ENCODE measurements around the gene PLAGL2. TPM values are rescaled to one million over a fixed set of nuclear protein-coding genes. Genes with fewer than 3 reads are reported as not detected.

Gene PLAGL2
- total RNA-seq, 1 experiment from 2014 or later = 30.5 TPM

GRCh38 chr20:32152421-32153155, 55.0 kb downstream of the PLAGL2 start:
- Histone ChIP-seq H3K4me2 (ENCODE audit: low read depth, low read length, poor library complexity, severe bottlenecking) (no peak overlapping the region), H3K4me1 (ENCODE audit: low read length) (no peaks in the 10 kb centered on the region), H4K20me1 (ENCODE audit: insufficient read depth, low read depth, low read length) (no peaks in the 10 kb centered on the region), H3K27ac (ENCODE audit: low read length) (no peak overlapping the region), H3K9ac (ENCODE audit: low read length) (no peak overlapping the region), H3K27me3 (ENCODE audit: low read length) (no peaks in the 10 kb centered on the region), H3K9me3 (ENCODE audit: low read length) (no peaks in the 10 kb centered on the region), H3K4me3 (ENCODE audit: low read length) (no peak overlapping the region), H3K36me3 (ENCODE audit: insufficient read depth, low read length) (peaks cover 13% of the 10 kb centered on the region; the same call in 1 of the 2 replicates), H2AFZ (ENCODE audit: low read length) (no peak overlapping the region), H3K9me2 (replicated peaks; ENCODE audit: insufficient read depth, low read length) (no peaks in the 10 kb centered on the region), H3K79me2 (ENCODE audit: low read length) (no peaks in the 10 kb centered on the region)
- no peak for DNase-seq

GRCh38 chr20:32150291-32150848, 57.2 kb downstream of the PLAGL2 start:
- Histone ChIP-seq H3K36me3 (ENCODE audit: insufficient read depth, low read length) (peaks cover 13% of the 10 kb centered on the region; the same call in 1 of the 2 replicates), H3K9me2 (replicated peaks; ENCODE audit: insufficient read depth, low read length) (no peaks in the 10 kb centered on the region), H3K27me3 (ENCODE audit: low read length) (no peaks in the 10 kb centered on the region), H2AFZ (ENCODE audit: low read length) (no peak overlapping the region), H3K4me3 (ENCODE audit: low read length) (no peak overlapping the region), H3K4me1 (ENCODE audit: low read length) (no peaks in the 10 kb centered on the region), H3K79me2 (ENCODE audit: low read length) (no peaks in the 10 kb centered on the region), H3K27ac (ENCODE audit: low read length) (no peak overlapping the region), H3K9me3 (ENCODE audit: low read length) (no peaks in the 10 kb centered on the region), H3K9ac (ENCODE audit: low read length) (no peak overlapping the region), H4K20me1 (ENCODE audit: insufficient read depth, low read depth, low read length) (no peaks in the 10 kb centered on the region), H3K4me2 (ENCODE audit: low read depth, low read length, poor library complexity, severe bottlenecking) (no peak overlapping the region)
- DNase-seq = no peak

- H3K27me3 ChIP-seq (ENCODE audit: low read length) = no peaks in the 10 kb centered on the region
- H3K4me3 ChIP-seq (ENCODE audit: low read length) = no peak overlapping the region
- H3K4me1 ChIP-seq (ENCODE audit: low read length) = no peaks in the 10 kb centered on the region
- no peak overlapping the region for H3K27ac ChIP-seq (ENCODE audit: low read length)
- no peak for DNase-seq
- H4K20me1 ChIP-seq (ENCODE audit: insufficient read depth, low read depth, low read length) = no peaks in the 10 kb centered on the region
- no peak overlapping the region for H3K9ac ChIP-seq (ENCODE audit: low read length)
- H3K4me2 ChIP-seq (ENCODE audit: low read depth, low read length, poor library complexity, severe bottlenecking) = no peak overlapping the region
- H3K79me2 ChIP-seq (ENCODE audit: low read length) = no peaks in the 10 kb centered on the region
- H3K9me3 ChIP-seq (ENCODE audit: low read length) = no peaks in the 10 kb centered on the region
- H3K9me2 ChIP-seq (replicated peaks; ENCODE audit: insufficient read depth, low read length) = no peaks in the 10 kb centered on the region
- no peak overlapping the region for H2AFZ ChIP-seq (ENCODE audit: low read length)
- H3K36me3 ChIP-seq (ENCODE audit: insufficient read depth, low read length) = peaks cover 13% of the 10 kb centered on the region; the same call in 1 of the 2 replicates
Measured at GRCh38 chr20:32149566-32150170, 57.9 kb downstream of the PLAGL2 start.

- Histone ChIP-seq H4K20me1 (ENCODE audit: insufficient read depth, low read depth, low read length) (no peaks in the 10 kb centered on the region), H3K36me3 (ENCODE audit: insufficient read depth, low read length) (peaks cover 15% of the 10 kb centered on the region; the same call in 1 of the 2 replicates)
Measured at GRCh38 chr20:32144898-32145662, 62.5 kb downstream of the PLAGL2 start.

GRCh38 chr20:32142991-32143390, 64.6 kb downstream of the PLAGL2 start:
- H3K9me3 ChIP-seq (ENCODE audit: low read length) = no peaks in the 10 kb centered on the region
- H3K4me3 ChIP-seq (ENCODE audit: low read length) = no peak overlapping the region
- H3K36me3 ChIP-seq (ENCODE audit: insufficient read depth, low read length) = peaks cover 15% of the 10 kb centered on the region
- H3K4me2 ChIP-seq (ENCODE audit: low read depth, low read length, poor library complexity, severe bottlenecking) = no peak overlapping the region
- no peak overlapping the region for H2AFZ ChIP-seq (ENCODE audit: low read length)
- H3K27ac ChIP-seq (ENCODE audit: low read length) = no peak overlapping the region
- DNase-seq = no peak
- no peaks in the 10 kb centered on the region for H4K20me1 ChIP-seq (ENCODE audit: insufficient read depth, low read depth, low read length)
- no peaks in the 10 kb centered on the region for H3K27me3 ChIP-seq (ENCODE audit: low read length)
- peaks cover 14% of the 10 kb centered on the region for H3K4me1 ChIP-seq (ENCODE audit: low read length)
- no peaks in the 10 kb centered on the region for H3K9me2 ChIP-seq (replicated peaks; ENCODE audit: insufficient read depth, low read length)
- H3K79me2 ChIP-seq (ENCODE audit: low read length) = no peaks in the 10 kb centered on the region
- H3K9ac ChIP-seq (ENCODE audit: low read length) = no peak overlapping the region

More at GRCh38 chr20:32144898-32145662, 62.5 kb downstream of the PLAGL2 start:
- Histone ChIP-seq H3K9me3 (ENCODE audit: low read length) (no peaks in the 10 kb centered on the region), H3K4me1 (ENCODE audit: low read length) (no peaks in the 10 kb centered on the region), H3K27me3 (ENCODE audit: low read length) (no peaks in the 10 kb centered on the region), H3K79me2 (ENCODE audit: low read length) (no peaks in the 10 kb centered on the region), H3K27ac (ENCODE audit: low read length) (no peak overlapping the region), H3K9me2 (replicated peaks; ENCODE audit: insufficient read depth, low read length) (no peaks in the 10 kb centered on the region), H3K4me2 (ENCODE audit: low read depth, low read length, poor library complexity, severe bottlenecking) (no peak overlapping the region), H2AFZ (ENCODE audit: low read length) (no peak overlapping the region), H3K4me3 (ENCODE audit: low read length) (no peak overlapping the region), H3K9ac (ENCODE audit: low read length) (no peak overlapping the region)
- DNase-seq = no peak

Other genes with a start within 250 kb of the PLAGL2 start
- under 0.01 TPM in 1 of 2 replicates, not detected in the other for gene XKR7, start 239.6 kb downstream of the PLAGL2 start, total RNA-seq (2014; rRNA removed; shearing (Covaris generic); ENCODE audit: low replicate concordance)
- gene CCM2L, start 197.3 kb downstream of the PLAGL2 start, total RNA-seq (2014; rRNA removed; shearing (Covaris generic); ENCODE audit: low replicate concordance) = 0.36 and 0.78 TPM in 2 replicates
- 16.9 and 22.5 TPM in 2 replicates for gene HCK, start 155.5 kb downstream of the PLAGL2 start, total RNA-seq (2014; rRNA removed; shearing (Covaris generic); ENCODE audit: low replicate concordance)
- 22.5 and 25.0 TPM in 2 replicates for gene TM9SF4, start 98.0 kb downstream of the PLAGL2 start, total RNA-seq (2014; rRNA removed; shearing (Covaris generic); ENCODE audit: low replicate concordance)
- 16.7 and 25.8 TPM in 2 replicates for gene POFUT1, start 137 bp upstream of the PLAGL2 start, total RNA-seq (2014; rRNA removed; shearing (Covaris generic); ENCODE audit: low replicate concordance)
- 15.7 and 17.9 TPM in 2 replicates for gene KIF3B, start 69.9 kb upstream of the PLAGL2 start, total RNA-seq (2014; rRNA removed; shearing (Covaris generic); ENCODE audit: low replicate concordance)
- gene ASXL1, start 150.6 kb upstream of the PLAGL2 start, total RNA-seq (2014; rRNA removed; shearing (Covaris generic); ENCODE audit: low replicate concordance) = 39.9 and 63.6 TPM in 2 replicates